Measurements from ENCODE around the gene BCKDK. TPM values are rescaled to one million over a fixed set of nuclear protein-coding genes. Genes with fewer than 3 reads are reported as not detected.
A peak's percentile ranks its signal among the peaks of the same experiment; 100 is the strongest.
"Not testable (repeated sequence)": the region's sequence is repeated elsewhere in the genome, so short reads cannot be mapped to it uniquely, and the experiment has no call there.

BCKDK gene
- total RNA-seq, 4 donors from 2014 or later, result 60.7 to 85.3 (median 78.6) TPM

GRCh38 chr16:31136287-31136662 lies 28.1 kb downstream of the BCKDK start:
- intact Hi-C loops (cut with DNase I; ENCODE audit: low total_unique reads), result no loop called here
- 72 to 80% methylated on average over 6 of the region's 6 CpGs for WGBS, 2 donors
- no peak overlapping the region for H3K4me3 ChIP-seq (ENCODE audit: low read depth, poor library complexity, severe bottlenecking)
- no peak for TF ChIP-seq POLR2A (IDR thresholded peaks at IDR 0.05)
- no peak for TF ChIP-seq CTCF (IDR thresholded peaks at IDR 0.05)
- no peak for DNase-seq (ENCODE audit: low spot score in 2 of 2)

GRCh38 chr16:31136822-31137499 lies 28.8 kb downstream of the BCKDK start:
- 92 to 93% methylated on average over 20 of the region's 20 CpGs for WGBS, 2 donors
- intact Hi-C loops (cut with DNase I; ENCODE audit: low total_unique reads); H3K4me3 ChIP-seq (ENCODE audit: low read depth, poor library complexity, severe bottlenecking); DNase-seq (ENCODE audit: low spot score in 2 of 2): not testable (repeated sequence)

- no peak for TF ChIP-seq CTCF (IDR thresholded peaks at IDR 0.05)
- no peak for DNase-seq (ENCODE audit: low spot score in 2 of 2)
- H3K4me3 ChIP-seq (ENCODE audit: low read depth, poor library complexity, severe bottlenecking), result no peak overlapping the region
- WGBS, 2 donors, result 35 to 43% methylated on average over 27 of the region's 27 CpGs
- intact Hi-C loops (cut with DNase I; ENCODE audit: low total_unique reads), result no loop called here
These were observed 30.7 kb downstream of the BCKDK start for GRCh38 chr16:31138621-31139578.

GRCh38 chr16:31141071-31141469 lies 32.9 kb downstream of the BCKDK start:
- not testable (repeated sequence) for DNase-seq (ENCODE audit: low spot score in 2 of 2); H3K4me3 ChIP-seq (ENCODE audit: low read depth, poor library complexity, severe bottlenecking)
- intact Hi-C loops (cut with DNase I; ENCODE audit: low total_unique reads), result loop anchor here (10.0 kb wide), 1 partner anchor 156 kb away; the partner anchor contains the start of gene HSD3B7
- 69 to 71% methylated on average over 9 of the region's 9 CpGs for WGBS, 2 donors

GRCh38 chr16:31141489-31142108 lies 33.4 kb downstream of the BCKDK start:
- DNase-seq (ENCODE audit: low spot score in 2 of 2), result peak in 1 of 2 donors; percentile 88
- no peak overlapping the region for H3K4me3 ChIP-seq (ENCODE audit: low read depth, poor library complexity, severe bottlenecking)
- intact Hi-C loops (cut with DNase I; ENCODE audit: low total_unique reads), result loop anchor here (10.0 kb wide), 1 partner anchor 157 kb away; the partner anchor contains the start of gene HSD3B7
- no peak for TF ChIP-seq POLR2A (IDR thresholded peaks at IDR 0.05)
- no peak for TF ChIP-seq CTCF (IDR thresholded peaks at IDR 0.05)
- 14 to 18% methylated on average over 10 of the region's 10 CpGs for WGBS, 2 donors

GRCh38 chr16:31142109-31143010 lies 34.2 kb downstream of the BCKDK start:
- intact Hi-C loops (cut with DNase I; ENCODE audit: low total_unique reads), result loop anchor here (10.0 kb wide), 1 partner anchor 158 kb away; the partner anchor contains the start of gene HSD3B7
- 0 to 2% methylated on average over 35 to 54 of the region's 89 CpGs for WGBS, 2 donors
- peak overlapping the region; percentile 4 for H3K4me3 ChIP-seq (ENCODE audit: low read depth, poor library complexity, severe bottlenecking)
- peak; percentile 98 to 100 for DNase-seq (ENCODE audit: low spot score in 2 of 2)
- TF ChIP-seq CTCF (IDR thresholded peaks at IDR 0.05) (peak in 1 of 3 donors; percentile 94), POLR2A (IDR thresholded peaks at IDR 0.05) (no peak)
